SIG-M5 (cell line): ENCODE measurements around the gene STPG3.
A peak's percentile ranks its signal among the peaks of the same experiment; 100 is the strongest.
"Not testable (repeated sequence)": the region's sequence is repeated elsewhere in the genome, so short reads cannot be mapped to it uniquely, and the experiment has no call there.

Source experiments
- DNase-seq: peaks from one replicate; lab custom pipeline; 2025; lab: John Stamatoyannopoulos, UW

The STPG3 gene

DNA sequence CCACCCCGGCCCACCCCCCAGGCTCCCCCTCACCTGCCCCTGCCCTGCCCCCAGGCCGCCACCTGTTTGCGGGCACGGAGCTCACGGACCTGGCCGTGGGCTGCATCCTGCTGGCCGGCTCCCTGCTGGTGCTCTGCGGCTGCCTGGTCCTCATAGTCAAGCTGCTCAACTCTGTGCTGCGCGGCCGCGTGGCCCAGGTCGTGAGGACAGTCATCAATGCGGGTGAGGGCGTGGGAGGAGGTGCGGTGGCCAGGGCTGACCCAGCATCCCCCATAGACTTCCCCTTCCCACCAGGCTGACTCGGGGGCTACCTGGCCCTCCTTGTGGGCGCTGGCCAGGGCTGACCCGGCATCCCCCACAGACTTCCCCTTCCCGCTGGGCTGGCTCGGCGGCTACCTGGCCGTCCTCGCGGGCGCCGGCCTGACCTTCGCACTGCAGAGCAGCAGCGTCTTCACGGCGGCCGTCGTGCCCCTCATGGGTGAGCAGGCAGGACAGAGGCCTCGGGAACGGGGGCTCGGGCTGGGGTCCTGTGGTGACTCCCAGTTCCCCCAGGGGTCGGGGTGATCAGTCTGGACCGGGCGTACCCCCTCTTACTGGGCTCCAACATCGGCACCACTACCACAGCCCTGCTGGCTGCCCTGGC is 16.9 kb upstream of the STPG3 start:
- no peak for DNase-seq

DNA sequence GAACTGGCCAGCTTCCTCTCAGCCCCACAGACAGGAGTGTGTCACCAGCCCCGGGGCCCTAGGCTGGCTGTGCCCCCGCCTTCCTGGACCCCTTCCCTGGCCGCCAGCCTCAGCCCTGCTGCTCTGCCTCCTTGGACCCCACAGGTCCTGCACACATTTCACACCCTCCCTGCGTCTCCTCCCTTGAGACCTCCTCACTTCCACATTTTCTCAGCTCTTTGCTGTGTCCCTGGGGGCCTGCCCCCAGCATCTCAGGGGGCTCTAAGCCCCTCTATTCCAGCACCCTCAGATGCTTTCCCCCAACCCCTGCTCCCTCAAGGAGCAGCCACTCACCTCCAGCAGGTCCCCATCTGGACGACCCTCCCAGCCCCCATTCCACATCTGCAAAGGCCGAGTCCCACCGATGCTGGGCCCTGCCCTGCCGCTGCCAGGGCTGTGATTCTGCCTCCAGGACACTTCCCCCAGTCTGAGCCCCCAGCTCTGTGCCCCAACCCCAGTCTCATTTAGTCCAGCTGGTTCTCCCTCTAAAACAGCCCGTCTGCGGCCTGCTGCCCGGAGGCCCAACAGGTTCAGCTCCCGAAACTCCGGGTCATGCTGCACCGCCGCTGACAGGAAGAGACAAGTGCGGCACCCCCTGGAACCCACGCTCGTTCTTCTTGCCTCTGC is 16.2 kb upstream of the STPG3 start:
- no peak for DNase-seq

DNA sequence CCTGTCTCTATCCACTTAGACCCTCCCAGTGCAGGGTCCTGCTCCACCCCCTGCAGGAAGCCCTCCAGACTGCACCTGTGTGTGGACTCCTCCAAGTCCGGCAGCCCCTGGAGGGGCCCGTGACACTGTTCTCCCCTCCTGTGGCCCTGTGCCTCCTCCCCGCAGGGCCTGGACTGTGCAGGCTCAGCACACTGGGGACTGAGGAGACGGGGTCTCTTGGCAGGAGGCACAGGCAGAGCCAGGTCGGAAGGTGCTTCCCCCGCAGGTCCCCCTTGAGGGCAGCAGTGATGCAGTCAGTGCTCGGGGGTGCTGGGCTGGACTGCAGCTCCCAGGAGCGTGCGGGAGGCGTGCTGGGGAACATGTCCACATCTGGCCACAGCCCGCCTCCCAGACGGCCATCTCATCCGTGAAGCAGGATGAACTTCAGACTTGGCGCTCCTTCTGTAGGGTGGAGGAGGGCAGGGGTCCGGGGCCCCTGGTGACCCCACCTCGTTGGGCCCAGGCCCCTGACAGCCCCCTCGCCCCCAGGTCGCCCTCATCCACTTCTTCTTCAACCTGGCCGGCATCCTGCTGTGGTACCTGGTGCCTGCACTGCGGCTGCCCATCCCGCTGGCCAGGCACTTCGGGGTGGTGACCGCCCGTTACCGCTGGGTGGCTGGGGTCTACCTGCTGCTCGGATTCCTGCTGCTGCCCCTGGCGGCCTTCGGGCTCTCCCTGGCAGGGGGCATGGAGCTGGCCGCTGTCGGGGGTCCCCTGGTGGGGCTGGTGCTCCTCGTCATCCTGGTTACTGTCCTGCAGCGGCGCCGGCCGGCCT is 15.5 kb upstream of the STPG3 start:
- DNase-seq: no peak

DNA sequence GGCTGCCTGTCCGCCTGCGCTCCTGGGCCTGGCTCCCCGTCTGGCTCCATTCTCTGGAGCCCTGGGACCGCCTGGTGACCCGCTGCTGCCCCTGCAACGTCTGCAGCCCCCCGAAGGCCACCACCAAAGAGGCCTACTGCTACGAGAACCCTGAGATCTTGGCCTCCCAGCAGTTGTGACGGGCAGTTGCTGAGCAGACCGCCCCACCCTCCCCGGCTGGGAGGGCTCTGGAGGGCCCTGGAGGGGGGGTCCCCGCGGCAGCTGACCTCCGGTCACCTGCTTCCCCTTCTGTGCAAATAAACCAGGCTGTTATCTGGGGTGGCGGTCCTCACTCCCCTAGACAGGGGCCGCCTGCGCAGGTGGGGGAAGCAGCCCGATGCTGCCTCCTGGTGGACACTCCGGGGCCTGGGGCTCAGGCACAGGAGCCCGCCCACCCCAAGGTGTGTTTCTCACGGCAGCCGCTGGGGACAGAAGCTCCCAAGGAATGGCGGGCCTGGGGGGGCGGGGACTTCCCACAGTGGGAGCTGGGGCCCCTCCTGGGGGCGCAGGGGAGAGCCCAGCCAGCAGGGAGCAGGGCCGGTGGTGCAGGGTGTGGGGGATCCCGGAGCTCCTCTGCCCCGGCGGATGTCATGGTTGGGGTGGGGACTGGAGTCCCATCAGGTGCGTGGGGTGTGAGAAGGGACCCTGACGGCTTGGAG is 14.7 kb upstream of the STPG3 start:
- no peak for DNase-seq

DNA sequence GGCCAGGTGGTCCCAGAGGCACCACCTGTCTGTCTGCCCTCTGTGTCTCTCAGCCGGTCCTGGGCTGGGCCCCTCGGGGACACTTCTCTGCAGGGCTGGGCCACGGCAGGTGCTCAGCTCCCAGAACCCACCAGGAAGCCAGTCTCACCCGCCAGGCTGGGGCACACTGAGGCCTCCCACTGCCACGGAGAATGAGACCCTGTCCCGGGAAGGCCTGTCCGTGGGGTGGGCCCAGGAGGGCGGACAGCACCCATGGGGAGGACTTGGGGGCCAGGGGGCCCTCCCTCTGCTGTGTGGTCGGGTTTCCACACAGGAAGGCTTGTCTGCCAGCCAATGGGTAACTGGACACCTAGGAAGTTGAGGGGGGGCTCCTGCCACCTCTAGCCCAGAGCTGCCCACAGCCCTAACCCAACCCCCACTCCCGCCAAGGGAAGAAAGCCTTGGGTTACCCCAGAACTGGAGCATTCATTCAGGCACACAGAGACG is 14.1 kb upstream of the STPG3 start:
- no peak for DNase-seq

DNA sequence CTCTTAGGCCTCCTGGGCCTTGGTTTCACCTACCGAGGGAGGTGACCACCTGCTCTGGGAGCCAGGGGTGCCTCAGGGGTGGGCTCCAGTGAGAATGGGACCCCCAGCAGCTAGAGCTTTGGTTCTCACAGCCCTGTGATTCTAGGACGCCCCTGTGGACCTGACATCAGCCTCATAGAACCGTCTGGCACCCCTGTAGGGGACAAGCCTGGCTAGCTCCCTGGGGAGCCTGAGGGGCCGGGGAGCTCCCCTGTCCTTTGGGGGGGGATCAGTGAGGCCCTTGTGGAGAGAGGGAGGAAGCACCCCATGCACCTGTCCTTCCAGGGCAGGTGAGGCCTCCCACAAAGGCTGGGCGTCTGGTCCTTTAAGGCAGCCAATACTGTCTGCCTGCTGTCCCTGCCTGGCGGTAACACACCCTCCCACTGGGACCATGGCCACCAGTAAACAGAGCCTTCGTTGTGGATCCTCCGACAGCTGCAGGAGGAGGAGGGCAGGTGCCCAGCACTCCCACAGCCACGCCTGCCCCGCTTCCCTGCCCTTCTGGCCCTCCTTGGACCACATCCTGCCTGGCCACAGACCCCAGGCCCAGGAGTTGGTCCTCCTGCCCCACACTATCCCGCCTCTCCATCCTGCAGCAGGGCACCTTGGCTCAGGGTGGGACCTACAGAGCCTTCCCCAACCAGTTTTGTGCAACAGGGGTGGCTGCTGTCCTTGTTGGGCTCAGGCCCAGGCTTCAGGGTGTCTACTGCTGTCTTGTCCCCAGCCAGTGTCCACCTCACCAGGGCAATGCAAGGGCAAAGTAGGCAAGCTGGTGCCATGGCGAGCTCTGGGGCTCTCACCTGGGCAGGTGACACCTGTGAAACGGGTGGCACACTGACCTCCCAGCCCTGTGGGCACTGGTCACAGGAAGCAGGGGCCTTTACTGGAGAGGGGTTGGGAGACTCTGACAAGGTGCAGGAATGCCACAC is 13.0 kb upstream of the STPG3 start:
- DNase-seq: no peak

DNA sequence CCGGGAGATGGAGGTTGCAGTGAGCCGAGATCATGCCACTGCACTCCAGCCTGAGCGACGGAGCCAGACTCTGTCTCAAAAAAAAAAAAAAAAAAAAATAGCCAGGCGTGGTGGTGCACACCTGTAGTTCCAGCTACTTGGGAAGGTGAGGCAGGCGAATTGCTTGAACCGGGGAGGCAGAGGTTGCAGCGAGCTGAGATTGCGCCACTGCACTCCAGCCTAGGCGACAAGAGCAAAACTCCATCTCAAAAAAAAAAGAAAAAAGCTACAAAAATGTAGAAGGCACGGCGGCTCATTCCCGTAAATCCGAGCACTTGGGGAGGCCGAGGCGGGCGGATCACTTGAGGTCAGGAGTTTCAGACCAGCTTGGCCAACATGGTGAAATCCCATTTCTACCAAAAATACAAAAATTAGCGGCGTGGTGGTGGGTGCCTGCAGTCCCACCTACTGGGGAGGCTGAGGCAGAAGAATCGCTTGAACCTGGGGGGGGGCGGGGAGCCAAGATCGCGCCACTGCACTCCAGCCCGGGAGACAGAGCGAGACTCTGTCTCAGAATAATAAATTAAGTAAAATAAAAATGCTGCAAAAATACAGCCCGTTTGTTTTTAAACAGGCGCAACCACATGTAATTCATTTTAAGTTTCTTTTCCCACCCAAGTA is 11.4 kb upstream of the STPG3 start:
- not testable (repeated sequence) for DNase-seq

DNA sequence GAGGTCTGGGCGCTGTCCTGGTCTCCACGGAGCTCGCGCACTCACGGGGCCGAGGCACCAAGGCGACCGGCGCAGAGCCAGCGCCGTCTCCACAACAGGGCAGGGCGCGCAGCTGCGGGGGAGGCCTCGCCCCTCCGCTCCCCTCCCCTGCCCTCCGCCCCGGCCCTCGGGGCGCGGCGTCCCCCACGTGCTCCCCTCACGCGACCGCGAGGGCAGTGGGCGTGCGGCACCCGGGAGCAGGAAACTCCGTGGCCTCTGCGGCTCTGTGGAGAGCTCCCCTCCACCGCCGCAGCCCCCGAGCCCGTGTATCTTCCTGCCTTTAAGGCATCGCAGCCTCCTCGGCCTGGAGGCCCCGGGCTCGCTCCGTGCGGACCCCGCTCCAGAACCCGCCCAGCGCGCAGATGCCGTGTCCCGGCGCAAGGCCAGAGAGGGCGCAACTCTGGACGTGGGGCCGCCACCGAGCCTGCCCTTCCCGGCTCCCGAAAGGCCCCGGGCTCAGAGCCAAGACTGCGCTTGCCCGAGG is 10.7 kb upstream of the STPG3 start:
- no peak for DNase-seq

DNA sequence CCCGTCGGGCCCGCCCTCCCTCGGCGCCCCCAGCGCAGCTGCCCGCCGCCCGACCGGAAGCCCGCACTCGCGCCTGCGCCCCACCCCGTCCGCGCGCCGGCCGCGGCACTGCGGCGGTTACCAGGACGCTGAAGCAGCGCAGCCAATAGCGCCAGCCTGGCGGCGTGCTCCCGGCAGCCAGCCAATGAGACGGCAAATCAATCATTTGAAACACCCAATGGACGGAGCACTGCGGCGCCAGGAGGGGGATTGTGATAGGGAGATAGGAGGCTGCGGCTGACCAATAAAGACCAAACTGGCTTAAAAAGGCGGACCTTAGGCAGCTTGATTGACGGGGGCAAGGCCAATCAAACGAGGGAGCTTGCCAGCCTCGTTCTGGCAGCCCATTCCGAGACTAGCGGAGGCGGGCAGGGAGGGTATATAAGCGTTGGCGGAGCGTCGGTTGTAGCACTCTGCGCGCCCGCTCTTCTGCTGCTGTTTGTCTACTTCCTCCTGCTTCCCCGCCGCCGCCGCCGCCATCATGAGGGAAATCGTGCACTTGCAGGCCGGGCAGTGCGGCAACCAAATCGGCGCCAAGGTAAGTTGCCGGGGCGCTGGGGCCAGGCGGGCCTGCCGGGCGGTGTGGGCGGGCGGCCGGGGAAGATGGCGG is 10.1 kb upstream of the STPG3 start, which contains the start of gene TUBB4B:
TSS of gene TUBB4B (plus strand) at position 447 of the 649 bp plus-strand sequence. CDS start at position 521, 74 bp downstream.
- DNase-seq: peak; percentile 98

DNA sequence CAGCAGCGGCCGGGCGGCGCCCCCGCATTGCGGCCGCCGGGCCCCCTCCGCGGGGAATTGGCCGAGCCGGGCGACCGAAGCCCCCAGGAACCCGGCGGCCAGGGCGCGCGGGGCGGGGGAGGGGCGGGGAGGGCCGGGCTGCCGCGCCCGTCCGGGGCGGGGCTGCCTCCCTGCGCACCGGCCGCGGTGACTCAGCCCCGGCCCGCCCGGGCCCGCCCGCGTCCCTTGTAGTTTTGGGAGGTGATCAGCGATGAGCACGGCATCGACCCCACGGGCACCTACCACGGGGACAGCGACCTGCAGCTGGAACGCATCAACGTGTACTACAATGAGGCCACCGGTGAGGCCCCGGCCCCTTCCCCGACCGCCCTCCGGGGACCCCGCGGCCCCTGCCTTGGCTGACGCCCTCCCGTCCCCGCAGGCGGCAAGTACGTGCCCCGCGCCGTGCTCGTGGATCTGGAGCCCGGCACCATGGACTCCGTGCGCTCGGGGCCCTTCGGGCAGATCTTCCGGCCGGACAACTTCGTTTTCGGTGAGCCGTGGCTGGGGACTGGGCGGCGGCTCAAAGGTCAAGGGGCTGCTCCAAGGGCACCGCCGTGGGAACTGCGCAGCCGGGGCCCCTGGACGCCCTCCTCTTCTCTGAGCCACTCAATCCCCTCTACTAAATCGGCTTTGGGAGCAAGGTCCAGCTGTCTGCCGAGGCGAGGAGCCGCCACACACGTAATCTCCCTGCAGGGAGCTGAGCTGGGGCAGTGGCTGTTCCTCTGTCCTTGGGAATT is 9.4 kb upstream of the STPG3 start:
- DNase-seq: no peak

DNA sequence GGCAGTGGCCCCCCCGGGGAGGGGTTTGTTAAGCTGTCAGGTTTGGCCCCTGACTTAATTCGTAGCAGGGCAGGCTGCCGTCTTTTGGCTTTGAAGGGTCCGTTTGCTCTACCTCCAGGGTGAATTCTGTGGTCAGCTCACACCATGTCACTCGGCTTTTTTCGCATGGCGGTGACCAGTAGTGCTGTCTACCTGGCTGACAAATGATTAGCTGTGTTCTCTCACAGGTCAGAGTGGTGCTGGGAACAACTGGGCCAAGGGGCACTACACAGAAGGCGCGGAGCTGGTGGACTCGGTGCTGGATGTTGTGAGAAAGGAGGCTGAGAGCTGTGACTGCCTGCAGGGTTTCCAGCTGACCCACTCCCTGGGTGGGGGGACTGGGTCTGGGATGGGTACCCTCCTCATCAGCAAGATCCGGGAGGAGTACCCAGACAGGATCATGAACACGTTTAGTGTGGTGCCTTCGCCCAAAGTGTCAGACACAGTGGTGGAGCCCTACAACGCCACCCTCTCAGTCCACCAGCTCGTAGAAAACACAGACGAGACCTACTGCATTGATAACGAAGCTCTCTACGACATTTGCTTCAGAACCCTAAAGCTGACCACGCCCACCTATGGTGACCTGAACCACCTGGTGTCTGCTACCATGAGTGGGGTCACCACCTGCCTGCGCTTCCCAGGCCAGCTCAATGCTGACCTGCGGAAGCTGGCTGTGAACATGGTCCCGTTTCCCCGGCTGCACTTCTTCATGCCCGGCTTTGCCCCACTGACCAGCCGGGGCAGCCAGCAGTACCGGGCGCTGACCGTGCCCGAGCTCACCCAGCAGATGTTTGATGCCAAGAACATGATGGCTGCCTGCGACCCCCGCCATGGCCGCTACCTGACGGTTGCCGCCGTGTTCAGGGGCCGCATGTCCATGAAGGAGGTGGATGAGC is 8.6 kb upstream of the STPG3 start:
- no peak for DNase-seq

DNA sequence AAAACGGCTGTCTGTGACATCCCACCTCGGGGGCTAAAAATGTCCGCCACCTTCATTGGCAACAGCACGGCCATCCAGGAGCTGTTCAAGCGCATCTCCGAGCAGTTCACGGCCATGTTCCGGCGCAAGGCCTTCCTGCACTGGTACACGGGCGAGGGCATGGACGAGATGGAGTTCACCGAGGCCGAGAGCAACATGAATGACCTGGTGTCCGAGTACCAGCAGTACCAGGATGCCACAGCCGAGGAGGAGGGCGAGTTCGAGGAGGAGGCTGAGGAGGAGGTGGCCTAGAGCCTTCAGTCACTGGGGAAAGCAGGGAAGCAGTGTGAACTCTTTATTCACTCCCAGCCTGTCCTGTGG is 7.8 kb upstream of the STPG3 start:
- DNase-seq: not testable (repeated sequence)

DNA sequence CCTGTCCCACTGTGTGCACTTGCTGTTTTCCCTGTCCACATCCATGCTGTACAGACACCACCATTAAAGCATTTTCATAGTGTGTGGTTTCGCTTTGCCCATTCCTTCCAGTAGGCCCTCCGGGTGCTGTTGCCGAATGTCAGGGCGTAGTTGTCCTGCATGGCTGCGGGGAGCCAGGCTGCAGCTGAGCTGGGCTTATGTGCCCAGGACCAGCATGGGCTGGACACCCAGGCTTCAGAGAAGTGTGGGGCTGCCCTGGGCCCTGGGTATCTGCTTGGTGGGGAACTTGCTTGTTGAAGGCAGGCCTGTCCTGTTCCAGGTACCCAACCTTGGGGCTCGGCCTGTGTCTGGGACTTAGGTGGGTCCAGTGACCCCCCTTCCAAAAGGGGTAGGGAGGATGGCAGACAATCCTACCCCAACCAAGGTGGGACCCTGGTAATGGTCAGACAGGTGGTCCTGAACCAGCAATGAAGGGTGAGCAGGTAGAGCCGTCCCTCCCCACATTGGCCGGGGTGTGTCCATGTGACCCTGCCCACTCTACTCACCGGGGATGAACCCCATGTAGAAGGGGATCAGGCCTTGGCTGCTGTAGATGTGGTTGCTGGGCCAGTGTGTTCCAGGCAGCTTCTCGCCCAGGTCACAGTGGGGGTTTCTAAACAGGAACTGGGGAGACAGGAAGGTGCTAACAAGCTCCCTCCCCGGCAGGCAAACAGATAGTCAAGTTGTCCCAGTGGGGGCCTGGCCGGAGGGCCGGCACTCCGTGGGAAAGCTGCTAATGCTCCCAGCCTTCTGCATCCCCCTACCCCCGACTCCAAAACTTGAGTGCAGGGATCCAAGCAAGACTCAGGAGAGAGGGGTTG is 7.2 kb upstream of the STPG3 start:
- DNase-seq: no peak

DNA sequence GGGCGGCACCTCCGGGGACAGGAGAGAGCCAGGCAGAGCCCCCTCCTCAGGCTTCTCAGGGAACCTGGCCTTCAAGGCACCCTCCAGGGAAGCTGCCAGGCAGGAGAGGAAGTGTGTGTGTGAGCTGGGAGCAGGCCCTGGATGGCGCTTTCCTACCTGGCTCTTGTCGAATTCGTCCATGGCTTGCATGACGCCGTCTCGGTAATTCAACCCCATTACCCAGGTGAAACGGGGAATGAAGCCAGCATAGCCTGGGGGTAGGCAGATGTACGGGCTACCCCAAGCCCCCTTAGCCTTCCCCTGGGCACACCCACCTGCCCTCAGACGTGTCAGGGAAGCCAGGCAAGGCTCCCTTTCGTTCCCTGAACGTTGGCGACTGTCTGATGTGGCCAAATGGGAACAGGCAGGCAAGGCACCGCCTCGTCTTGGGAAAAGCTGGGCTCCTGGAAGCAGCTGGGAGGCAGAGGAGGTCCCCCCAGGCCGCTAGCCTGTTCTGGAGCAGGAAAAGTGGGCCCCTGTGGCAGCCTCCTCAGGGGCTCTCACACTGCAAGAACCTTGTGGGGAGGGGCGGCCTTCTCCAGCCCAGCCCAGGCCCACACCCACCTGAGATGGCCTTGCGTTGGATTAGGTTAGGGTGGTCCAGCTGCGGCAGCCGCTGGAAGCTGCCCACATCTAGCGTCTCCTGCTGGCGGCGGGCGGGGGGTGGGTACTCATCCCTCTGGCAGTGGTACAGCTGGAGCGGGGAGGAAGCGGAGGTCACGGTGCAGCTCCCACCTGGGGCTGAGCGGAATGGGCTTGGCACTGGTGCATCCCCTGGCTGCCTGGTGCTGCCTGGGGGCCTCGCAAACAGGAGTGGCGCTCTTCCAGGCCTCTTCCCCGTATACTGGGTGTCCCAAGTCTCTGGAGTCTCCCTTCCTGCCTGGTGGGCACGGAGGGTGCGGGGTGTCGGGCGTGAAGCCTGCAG is 6.3 kb upstream of the STPG3 start:
- no peak for DNase-seq
